ENCODE measurements around the gene ATAD3B.

The ATAD3B gene

GRCh38 chr1:1540818-1541628 is 69.5 kb downstream of the ATAD3B start:
- H3K4me3 ChIP-seq (ENCODE audit: low read depth, low read length) = peak overlapping the region; percentile 38
- TF ChIP-seq CTCF (IDR thresholded peaks at IDR 0.05; ENCODE audit: low read depth, low read length) = no peak

DNA sequence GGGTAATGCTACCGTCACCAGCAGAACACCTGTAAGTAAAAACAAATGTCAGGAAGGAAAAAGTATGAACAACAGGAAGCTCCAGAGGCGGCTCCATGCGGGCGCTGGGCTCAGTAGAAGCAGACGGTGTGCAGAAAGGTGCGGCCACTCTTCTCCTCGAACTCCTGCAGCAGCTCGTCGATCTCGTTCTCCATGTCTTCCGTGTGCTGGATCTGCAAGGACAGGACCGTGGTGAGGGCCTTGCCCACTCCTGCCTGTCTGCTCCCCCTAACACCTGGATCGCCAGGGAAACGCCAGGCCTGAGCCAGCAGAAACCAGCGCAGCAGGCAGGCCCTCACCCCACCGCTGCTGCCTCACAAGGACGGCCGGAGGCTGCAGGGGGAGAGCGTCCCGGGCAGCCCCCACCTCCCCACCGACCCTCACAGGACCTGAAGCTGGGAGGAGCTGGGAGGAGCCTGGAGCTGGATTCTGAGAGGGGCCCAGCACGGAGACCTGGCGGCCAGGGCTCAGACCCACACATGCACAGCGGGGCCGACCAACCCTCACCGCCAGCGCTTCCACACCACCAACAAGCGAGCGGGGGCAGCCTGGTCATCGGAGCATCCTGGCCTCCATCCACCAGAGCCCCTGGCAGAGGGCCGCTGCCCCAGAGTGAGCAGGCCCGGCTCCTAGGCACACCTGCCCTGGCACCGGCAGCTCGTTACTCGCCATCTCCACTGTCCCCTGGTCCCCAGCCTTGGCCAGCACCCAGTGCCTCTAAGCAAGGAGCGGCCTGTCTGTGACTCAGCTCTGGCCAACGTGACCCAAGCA is 70.6 kb downstream of the ATAD3B start:
- TF ChIP-seq CTCF (IDR thresholded peaks at IDR 0.05; ENCODE audit: low read depth, low read length) = no peak
- H3K4me3 ChIP-seq (ENCODE audit: low read depth, low read length) = no peak overlapping the region

DNA sequence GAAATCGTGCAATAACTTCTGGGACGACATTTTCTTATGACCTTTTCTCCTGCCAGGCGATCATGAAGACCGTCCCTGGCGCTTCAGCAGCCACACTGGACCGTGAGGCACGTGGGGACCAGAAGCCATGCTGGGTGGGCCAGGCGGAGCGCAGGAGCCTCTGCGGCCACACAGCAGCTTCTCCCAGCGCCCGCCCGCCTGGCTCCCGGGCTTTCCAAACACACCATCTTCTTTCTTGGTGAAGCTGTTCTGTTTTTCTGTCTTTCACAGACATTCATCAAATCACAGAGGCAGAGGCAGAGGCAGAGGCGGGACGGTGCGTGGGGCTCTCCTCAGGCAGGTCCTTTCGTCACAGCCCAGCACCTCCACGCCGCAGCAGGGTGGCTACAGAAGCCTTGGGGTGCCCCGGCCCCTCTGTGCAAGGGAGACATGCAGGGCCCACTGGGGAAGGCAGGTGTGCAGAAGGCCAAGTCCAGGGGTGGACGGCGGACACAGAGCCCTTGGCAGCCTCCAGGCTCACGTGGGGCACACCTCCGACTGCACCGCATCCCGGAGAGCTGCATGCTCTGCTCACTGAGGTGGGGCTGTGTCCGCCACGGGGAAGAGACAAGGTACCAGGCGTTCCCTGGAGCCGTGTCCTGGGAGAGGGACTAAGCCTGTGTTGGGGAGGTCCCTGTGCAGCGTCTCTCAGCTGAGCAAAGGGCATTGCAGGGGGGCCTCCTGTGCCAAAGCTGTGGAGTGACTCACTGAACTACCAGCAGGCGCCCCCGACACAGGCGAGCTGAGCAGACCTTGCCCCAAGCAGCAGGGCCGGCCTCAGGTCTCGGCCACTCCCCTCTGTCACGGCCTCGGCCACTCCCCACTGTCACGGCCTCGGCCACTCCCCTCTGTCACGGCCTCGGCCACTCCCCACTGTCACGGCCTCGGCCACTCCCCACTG is 71.5 kb downstream of the ATAD3B start:
- TF ChIP-seq CTCF (IDR thresholded peaks at IDR 0.05; ENCODE audit: low read depth, low read length) = no peak
- no peak overlapping the region for H3K4me3 ChIP-seq (ENCODE audit: low read depth, low read length)

GRCh38 chr1:1543706-1544099 is 72.1 kb downstream of the ATAD3B start:
- no peak for TF ChIP-seq CTCF (IDR thresholded peaks at IDR 0.05; ENCODE audit: low read depth, low read length)
- H3K4me3 ChIP-seq (ENCODE audit: low read depth, low read length) = no peak overlapping the region

DNA sequence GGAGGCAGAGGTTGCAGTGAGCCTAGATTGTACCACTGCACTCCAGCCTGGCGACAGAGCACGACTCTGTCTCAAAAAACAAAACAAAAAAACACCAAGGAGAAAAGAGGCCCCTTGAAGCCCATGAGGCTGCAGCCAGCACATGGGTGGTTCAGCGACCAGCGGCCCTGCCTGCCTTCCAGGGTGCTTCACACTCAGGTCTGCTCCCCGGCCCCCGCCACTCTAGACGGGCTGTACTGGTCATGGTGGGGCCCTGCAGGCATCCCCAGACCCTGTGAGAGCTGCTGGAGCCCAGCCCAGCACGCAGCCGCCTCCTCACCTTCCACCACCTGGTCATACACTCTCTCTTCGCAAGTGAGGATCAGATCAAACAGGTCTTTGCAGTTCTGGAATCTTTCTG is 73.0 kb downstream of the ATAD3B start:
- no peak overlapping the region for H3K4me3 ChIP-seq (ENCODE audit: low read depth, low read length)
- no peak for TF ChIP-seq CTCF (IDR thresholded peaks at IDR 0.05; ENCODE audit: low read depth, low read length)
